GM18508 (cell line): ENCODE measurements around the gene HMG20A.
"Not testable (repeated sequence)": the region's sequence is repeated elsewhere in the genome, so short reads cannot be mapped to it uniquely, and the experiment has no call there.

Experiments
- ATAC-seq: cut with Tn5 transposase; IDR thresholded peaks from one replicate; pipeline ENCODE4 v1.9.1; 2021; ENCODE audit warnings: moderate number of reproducible peaks; ENCODE audit not compliant: insufficient read depth, unreplicated experiment

The HMG20A gene

GRCh38 chr15:77406173-77406759, 14.4 kb upstream of the HMG20A start:
- not testable (repeated sequence) for ATAC-seq

DNA sequence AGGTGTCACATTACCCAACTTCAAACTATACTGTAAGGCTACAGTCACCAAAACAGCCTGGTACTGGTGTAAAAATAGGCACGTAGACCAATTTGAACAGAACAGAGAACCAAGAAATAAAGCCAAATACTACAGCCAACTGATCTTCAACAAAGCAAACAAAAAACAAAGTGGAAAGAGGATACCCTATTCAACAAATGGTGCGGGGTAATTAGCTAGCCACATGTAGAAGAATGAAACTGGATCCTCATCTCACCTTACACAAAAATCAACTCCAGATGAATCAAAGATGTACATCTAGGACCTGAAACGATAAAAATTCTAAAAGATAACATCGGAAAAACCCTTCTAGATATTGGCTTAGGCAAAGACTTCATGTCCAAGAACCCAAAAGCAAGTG, 13.8 kb upstream of the HMG20A start:
- ATAC-seq, result no peak

- ATAC-seq, result peak; percentile 49
These were observed 11.2 kb upstream of the HMG20A start for GRCh38 chr15:77409259-77410156.

- not testable (repeated sequence) for ATAC-seq
These were observed 10.6 kb upstream of the HMG20A start for GRCh38 chr15:77410157-77410500.

GRCh38 chr15:77410701-77411618, 9.7 kb upstream of the HMG20A start:
- ATAC-seq, result no peak

GRCh38 chr15:77411619-77411976, 9.1 kb upstream of the HMG20A start:
- ATAC-seq, result no peak

DNA sequence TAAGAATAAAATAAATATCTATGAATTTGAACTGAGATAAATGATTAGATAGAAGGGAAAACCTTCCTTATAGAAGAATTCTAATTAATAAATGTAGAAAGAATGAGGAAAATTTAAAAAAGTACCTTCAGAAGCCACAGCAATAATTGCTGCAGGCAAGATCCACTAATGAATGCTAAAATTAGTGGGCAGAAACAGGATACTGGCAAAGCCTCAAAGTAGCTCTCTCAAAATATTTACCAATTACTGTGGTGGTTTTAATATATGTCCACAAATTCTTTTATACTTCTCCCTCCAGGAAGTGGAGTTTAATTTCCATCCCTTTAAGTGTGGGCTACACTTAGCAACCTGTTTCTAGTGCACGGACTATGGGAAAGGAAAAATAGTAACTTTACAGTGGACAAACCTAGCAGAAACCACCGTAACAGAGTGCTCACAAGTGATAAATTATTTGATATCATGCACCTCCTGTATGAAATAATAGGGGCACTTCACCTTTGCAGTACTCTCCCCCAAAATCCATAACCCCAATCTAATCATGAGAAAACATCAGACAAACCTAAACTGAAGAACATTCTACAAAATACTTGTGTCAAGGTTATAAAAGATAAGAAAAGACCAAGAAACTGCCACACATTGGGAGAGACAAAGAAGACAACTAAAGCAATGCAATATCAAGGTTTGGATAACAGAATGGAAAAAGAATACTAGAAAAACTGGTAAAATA, 7.6 kb upstream of the HMG20A start:
- no peak for ATAC-seq

DNA sequence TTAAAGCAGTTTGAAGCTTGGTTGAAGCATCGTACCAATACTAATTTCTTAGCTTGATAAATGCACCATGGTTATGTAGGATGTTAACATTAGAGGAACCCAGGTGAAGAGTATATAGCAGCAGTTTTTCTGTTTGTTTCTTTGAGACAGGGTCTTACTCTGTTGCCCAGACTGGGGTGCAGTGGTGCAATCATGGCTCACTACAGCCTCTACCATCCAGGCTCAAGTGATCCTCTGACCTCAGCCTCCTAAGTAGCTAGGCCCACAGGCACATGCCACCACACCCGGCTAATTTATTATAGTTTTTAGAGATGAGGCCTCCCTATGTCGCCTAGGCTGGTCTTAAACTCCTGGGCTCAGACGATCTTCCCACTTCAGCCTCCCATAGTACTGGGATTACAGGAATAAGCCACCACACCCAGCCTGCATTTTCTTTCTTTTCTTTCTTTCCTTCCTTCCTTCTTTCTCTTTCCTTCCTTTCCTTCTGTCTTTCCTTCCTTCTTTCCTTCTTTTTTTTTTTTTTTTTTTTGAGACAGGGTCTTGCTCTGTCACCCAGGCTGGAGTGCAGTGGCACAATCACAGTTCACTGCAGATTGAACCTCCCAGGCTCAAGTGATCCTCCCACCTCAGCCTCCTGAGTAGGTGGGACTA, 6.9 kb upstream of the HMG20A start:
- ATAC-seq, result no peak

- ATAC-seq, result no peak
These were observed 5.8 kb upstream of the HMG20A start for GRCh38 chr15:77414789-77415442.

DNA sequence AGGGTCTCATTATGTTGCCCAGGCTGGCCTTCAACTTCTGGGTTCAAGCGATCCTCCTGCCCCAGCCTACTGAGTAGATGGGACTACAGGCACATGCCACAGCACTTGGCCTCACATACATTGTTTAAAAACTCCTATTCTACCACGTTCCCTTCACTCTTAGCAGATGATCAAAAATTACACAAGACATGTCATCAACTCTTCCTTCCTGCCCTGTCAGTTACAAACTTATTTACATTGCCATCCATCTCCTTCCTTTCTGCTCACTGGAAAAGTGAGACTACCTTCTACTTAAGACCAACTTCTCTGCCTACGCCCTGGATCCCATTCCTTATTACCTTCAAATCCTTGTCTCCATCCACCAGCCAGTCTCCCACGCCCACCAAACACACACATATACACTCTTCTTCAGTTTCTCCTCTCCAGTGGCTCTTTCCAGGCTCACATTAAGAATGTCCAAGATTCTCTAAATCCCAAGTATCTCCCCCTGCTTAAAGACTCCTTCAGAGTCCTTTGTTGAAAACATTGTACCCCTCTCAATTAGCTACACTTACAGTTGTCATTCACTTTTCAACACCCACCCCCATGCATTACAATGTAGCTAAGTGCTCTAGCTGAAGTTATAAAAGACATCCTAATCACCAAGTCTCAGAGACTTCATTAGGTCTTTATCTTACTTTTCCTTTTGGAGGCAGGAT, 5.1 kb upstream of the HMG20A start:
- no peak for ATAC-seq

- ATAC-seq, result no peak
These were observed 4.6 kb upstream of the HMG20A start for GRCh38 chr15:77416148-77416455.

DNA sequence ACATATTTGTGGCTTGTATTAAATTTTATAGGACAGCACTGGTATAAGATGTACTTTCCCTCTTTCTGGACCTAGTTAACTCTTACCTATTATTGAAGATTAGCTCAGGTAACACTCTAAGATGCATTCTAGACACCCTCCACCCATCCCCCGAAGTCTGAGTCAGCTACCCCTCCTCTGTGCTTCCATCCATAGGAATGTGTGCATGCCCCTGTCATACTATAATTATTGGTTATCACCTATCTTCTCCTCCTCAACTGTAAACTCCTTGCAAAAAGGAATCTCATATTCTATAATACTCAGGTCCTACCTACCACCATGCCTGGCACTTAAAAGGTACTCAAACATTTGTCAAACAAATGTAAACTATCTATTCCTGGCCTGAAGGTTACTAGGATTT, 3.7 kb upstream of the HMG20A start:
- ATAC-seq, result no peak

DNA sequence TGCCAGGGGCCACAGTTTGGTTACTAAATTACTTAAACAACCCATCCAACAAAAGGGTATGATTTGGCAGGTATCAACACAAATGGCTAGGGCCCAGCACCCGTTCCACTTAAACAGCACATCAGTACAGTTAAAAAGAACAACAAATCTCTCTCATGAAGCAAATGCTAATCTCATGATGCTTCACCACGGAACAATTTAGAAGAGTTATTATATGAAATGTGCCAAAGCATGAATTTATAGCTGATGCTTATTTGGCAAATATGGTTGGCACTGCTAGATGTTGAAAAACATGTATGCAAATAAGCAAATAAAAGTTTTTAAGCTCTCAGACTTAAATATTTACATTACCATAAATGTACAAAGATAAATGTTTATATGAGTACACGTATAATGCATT, 3.1 kb upstream of the HMG20A start:
- ATAC-seq, result no peak

- ATAC-seq, result no peak
These were observed 2.2 kb upstream of the HMG20A start for GRCh38 chr15:77418391-77418965.

DNA sequence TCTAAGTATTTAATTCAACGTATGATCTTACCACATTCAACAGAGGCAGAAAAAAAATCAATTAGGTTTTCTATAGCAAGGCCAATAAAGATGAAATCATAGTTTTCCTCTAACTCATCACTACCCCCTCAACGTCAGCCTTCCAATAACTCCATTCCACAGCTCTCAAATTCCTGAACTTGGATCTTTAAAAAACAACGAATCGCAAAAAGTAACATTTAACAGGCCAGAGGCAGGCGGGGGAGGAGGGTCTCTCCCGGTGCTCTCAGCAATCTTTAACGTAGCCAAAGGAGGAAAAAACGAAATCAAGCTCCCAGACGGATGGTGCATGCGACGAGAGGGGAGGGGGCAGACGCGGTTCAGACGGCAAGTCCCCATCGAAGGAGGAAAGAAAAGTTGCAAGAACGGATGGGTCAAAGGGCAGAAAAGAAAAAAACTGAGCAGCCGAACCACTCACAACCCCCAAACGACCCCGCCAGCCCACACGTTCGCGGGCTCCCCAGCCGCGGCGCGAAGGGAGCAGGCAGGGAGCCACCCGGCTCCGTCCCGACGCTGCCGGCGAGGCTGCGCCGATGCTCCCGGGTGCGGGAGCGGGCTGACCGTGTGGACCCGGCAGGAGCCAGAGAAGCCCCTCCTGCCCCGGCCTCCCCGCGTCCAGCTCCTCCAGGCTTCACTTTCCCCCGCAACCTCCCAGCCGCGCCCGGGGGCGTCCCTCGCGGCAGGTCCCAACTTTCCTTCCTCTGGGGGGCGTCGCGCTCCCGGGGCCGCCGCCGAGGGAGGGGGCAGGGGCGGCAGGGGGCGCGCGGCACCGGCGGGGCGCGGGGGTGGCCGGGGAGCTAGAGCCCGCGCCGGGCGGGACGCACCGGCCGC, 1.5 kb upstream of the HMG20A start:
- no peak for ATAC-seq

DNA sequence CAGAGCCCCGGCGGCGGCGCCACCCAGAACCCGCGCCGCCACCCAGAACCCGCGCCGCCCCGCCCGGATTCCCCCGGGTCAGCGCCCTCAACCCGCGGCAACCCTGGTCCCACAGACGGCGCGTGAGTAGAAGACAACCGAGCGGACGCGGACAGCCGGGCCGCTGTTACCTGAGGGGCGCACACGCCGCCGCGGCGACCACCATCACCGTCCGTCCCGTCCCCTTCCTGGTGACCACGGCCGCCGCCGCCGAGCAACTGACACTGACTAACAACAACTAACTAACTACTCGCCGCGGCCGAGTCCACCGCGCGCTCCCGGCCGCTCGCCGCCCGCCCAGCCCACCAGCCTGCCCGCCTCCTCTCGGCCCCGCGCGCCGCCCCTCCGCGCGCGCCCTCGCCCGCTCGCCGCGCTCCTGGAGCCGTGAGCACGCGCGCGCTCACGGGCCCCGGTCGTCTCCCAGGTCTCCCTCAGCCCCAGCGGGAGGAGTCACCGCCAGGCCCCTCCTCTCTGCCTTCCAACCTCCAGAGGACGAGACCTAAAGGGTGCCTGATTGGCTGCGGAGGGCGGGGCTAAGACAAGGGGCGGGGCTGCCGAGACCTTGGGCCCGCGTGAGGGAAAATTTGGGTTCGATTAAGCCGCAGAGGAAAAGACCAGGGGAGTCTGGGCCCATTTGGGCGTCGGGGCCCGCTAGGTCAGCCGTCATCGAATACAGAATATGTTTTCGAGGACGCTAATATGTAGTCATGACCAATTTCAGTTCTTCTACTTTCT, 665 bp upstream of the HMG20A start, which contains the start of gene PEAK1:
Gene PEAK1 (minus strand): TSS at position 269 of the 774 bp plus-strand sequence. CDS start 238,178 bp downstream, outside the sequence.
- ATAC-seq, result peak; percentile 56

DNA sequence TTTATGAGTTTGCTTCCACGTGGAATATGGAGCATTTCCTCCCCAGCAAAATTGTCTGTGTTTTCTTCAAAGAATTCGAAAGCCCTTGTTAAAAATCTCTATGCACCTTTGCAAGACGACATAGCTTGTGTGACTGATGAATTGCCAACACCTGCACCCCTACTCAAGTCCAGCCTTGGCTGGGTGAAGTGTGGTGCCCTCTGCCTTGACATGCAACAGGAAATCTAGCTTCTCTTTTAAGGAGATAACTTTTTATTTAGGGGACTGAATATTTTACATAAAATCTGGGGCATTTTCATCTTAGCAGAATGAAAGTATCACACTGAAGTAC, 647 bp downstream of the HMG20A start:
- no peak for ATAC-seq
